Measurements from ENCODE around the gene ERCC1.

- TF ChIP-seq, protein P1, sequence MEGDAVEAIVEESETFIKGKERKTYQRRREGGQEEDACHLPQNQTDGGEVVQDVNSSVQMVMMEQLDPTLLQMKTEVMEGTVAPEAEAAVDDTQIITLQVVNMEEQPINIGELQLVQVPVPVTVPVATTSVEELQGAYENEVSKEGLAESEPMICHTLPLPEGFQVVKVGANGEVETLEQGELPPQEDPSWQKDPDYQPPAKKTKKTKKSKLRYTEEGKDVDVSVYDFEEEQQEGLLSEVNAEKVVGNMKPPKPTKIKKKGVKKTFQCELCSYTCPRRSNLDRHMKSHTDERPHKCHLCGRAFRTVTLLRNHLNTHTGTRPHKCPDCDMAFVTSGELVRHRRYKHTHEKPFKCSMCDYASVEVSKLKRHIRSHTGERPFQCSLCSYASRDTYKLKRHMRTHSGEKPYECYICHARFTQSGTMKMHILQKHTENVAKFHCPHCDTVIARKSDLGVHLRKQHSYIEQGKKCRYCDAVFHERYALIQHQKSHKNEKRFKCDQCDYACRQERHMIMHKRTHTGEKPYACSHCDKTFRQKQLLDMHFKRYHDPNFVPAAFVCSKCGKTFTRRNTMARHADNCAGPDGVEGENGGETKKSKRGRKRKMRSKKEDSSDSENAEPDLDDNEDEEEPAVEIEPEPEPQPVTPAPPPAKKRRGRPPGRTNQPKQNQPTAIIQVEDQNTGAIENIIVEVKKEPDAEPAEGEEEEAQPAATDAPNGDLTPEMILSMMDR (IDR thresholded peaks at IDR 0.05), result no peak
- no peak for TF ChIP-seq POLR2A (IDR thresholded peaks at IDR 0.05)
Measured at GRCh38 chr19:45400192-45400591, 23.5 kb downstream of the ERCC1 start.

All from vagina (tissue), 2 donors.